A549 treated with CpdA at 1 μM for 4 hours (cell line): ENCODE data around the gene OPHN1. TPM values are rescaled to one million over a fixed set of nuclear protein-coding genes. Genes with fewer than 3 reads are reported as not detected.

Source experiments
- total RNA-seq: library from RNA; stranded (reverse); fragments of 200-300 nt; extraction: Qiagen RNA extraction; gene quantifications from 5 replicates; pipeline ENCODE4 v1.2.3, GENCODE V29; 2022; ENCODE audit warnings: low read depth

The OPHN1 gene, protein sequence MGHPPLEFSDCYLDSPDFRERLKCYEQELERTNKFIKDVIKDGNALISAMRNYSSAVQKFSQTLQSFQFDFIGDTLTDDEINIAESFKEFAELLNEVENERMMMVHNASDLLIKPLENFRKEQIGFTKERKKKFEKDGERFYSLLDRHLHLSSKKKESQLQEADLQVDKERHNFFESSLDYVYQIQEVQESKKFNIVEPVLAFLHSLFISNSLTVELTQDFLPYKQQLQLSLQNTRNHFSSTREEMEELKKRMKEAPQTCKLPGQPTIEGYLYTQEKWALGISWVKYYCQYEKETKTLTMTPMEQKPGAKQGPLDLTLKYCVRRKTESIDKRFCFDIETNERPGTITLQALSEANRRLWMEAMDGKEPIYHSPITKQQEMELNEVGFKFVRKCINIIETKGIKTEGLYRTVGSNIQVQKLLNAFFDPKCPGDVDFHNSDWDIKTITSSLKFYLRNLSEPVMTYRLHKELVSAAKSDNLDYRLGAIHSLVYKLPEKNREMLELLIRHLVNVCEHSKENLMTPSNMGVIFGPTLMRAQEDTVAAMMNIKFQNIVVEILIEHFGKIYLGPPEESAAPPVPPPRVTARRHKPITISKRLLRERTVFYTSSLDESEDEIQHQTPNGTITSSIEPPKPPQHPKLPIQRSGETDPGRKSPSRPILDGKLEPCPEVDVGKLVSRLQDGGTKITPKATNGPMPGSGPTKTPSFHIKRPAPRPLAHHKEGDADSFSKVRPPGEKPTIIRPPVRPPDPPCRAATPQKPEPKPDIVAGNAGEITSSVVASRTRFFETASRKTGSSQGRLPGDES
- 0.87 to 1.7 TPM (median 1.4 TPM) in 5 replicates for total RNA-seq

DNA sequence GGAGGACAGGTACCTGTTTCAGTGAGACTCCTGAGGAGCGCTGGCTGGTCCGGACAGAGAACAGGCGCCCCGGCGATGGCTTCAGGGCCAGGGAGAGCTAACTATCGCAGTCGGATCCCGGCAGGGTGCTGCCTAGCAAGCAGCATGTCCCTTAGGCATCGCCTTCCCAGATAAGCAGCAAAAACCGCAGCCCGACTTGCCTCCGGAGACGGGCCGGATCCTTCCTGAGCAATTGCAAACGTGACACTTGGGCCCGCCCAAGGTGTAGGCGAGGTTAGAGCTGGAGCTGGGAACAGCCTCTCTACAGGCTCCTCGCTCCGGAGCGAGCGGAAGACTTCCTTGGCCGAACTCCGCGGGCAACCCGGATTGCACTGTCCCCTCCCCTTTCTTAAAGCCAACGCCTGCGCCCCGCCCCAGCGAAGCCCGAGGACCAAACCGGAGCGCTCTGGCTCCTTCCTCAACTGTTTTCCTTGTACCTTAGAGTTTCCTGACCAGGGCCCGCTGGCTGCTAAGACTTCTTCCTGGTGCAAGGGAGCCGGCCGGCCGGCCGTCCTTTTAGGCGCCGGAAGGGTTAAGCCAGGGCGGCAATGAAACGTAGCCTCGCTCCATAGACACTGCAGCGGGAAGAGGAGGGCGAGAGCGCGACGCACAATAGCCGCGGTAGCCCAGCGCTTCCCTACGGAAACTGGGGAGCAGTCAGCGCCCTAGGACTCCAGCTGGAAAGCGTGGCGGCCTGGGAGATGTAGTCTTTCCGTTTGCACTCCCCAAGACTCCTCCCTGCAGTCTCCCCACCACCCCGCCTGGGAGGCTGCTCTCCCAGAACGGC is at the start of gene OPHN1:
Gene OPHN1 (minus strand): TSS at position 341 of the 826 bp plus-strand sequence. CDS start 475 bp downstream, outside the sequence.

Other genes with a start within 250 kb of the OPHN1 start
- 27.7 to 34.2 TPM (median 30.1 TPM) in 5 replicates for gene YIPF6, start 65.6 kb upstream of the OPHN1 start, total RNA-seq
- 0.93 to 1.7 TPM (median 1.6 TPM) in 5 replicates for gene STARD8, start 214.2 kb upstream of the OPHN1 start, total RNA-seq